ENCODE data around the gene ALK. TPM values are rescaled to one million over a fixed set of nuclear protein-coding genes. Genes with fewer than 3 reads are reported as not detected.

The ALK gene
- total RNA-seq, 1 experiment from 2014 or later: 14.7 TPM

DNA sequence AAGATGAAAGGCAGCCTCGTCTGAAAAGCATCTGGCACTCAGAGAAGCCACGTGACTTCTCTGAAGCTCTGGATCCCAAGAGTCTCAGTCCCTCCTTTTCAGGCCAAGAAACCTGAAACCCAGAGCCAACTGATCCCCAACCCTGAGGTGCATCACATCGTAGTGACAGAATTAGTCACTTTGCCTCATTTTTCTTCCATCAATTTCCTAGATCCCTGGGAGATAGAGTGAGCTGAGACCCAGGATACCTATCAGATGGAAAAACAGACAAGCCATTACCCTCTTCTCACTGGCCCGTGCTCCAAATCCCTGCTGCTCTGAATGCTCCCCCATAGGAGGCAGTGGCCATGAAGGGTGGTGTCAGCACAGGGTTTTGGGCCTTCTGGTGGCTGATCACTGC is 113.1 kb downstream of the ALK start:
- DNase-seq (ENCODE audit: low spot score): no peak
- CTCF ChIA-PET: no interaction called here
- Histone ChIP-seq H3K27ac (ENCODE audit: low read depth, low read length, poor library complexity, severe bottlenecking) (no peak overlapping the region), H3K9me3 (ENCODE audit: low read depth, low read length, poor library complexity, severe bottlenecking) (no peaks in the 10 kb centered on the region), H3K4me1 (ENCODE audit: insufficient read depth, low read length, poor library complexity, severe bottlenecking) (no peaks in the 10 kb centered on the region), H3K36me3 (ENCODE audit: insufficient read depth, low read length, poor library complexity, severe bottlenecking) (no peaks in the 10 kb centered on the region), H3K4me3 (ENCODE audit: low read depth, low read length, poor library complexity, severe bottlenecking) (no peak overlapping the region), H3K27me3 (replicated peaks; ENCODE audit: insufficient read depth, low read depth, low read length, poor library complexity) (no peaks in the 10 kb centered on the region)
- TF ChIP-seq CTCF (conservative IDR thresholded peaks at IDR 0.05; ENCODE audit: low read depth, low read length): no peak
- TF ChIP-seq EZH2 (IDR thresholded peaks at IDR 0.05; ENCODE audit: borderline replicate concordance, low read depth, low read length, poor library complexity, severe bottlenecking): no peak
- no TSS peak for BruUV-seq (replicated peaks)
- POLR2A ChIA-PET (ENCODE audit: low non-redundant PET): no interaction called here
- intact Hi-C loops (cut with micrococcal nuclease; ENCODE audit: unreplicated experiment): no loop called here

DNA sequence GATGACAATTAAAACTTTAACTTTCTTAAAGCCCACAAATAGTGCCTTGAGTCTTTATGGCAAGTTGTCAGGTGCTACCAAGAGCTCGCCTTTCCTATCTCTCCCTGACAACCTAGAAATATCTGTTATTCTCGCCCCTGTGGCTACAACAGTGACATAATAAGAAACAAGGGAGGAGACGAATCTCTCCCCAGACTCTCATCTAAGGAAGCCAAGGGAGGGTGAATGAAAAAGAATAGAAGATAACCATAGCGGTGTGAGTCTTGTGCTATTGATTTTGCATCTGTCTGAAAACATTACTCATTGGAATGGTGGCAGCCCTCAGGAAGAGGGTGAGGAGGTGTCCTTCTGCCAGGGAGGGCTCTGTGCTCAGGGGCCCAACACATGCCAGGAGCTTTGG is 114.3 kb downstream of the ALK start:
- ChIA-PET POLR2A (ENCODE audit: low non-redundant PET) (no interaction called here), CTCF (no interaction called here)
- intact Hi-C loops (cut with micrococcal nuclease; ENCODE audit: unreplicated experiment): no loop called here
- Histone ChIP-seq H3K27ac (ENCODE audit: low read depth, low read length, poor library complexity, severe bottlenecking) (no peak overlapping the region), H3K4me1 (ENCODE audit: insufficient read depth, low read length, poor library complexity, severe bottlenecking) (no peaks in the 10 kb centered on the region), H3K27me3 (replicated peaks; ENCODE audit: insufficient read depth, low read depth, low read length, poor library complexity) (no peaks in the 10 kb centered on the region), H3K9me3 (ENCODE audit: low read depth, low read length, poor library complexity, severe bottlenecking) (no peaks in the 10 kb centered on the region), H3K4me3 (ENCODE audit: low read depth, low read length, poor library complexity, severe bottlenecking) (no peak overlapping the region), H3K36me3 (ENCODE audit: insufficient read depth, low read length, poor library complexity, severe bottlenecking) (no peaks in the 10 kb centered on the region)
- TF ChIP-seq CTCF (conservative IDR thresholded peaks at IDR 0.05; ENCODE audit: low read depth, low read length) (no peak), EZH2 (IDR thresholded peaks at IDR 0.05; ENCODE audit: borderline replicate concordance, low read depth, low read length, poor library complexity, severe bottlenecking) (no peak)
- no TSS peak for BruUV-seq (replicated peaks)
- no peak for DNase-seq (ENCODE audit: low spot score)

GRCh38 chr2:29806461-29806860 is 114.9 kb downstream of the ALK start:
- intact Hi-C loops (cut with micrococcal nuclease; ENCODE audit: unreplicated experiment): no loop called here
- Histone ChIP-seq H3K27ac (ENCODE audit: low read depth, low read length, poor library complexity, severe bottlenecking) (no peak overlapping the region), H3K4me1 (ENCODE audit: insufficient read depth, low read length, poor library complexity, severe bottlenecking) (no peaks in the 10 kb centered on the region), H3K27me3 (replicated peaks; ENCODE audit: insufficient read depth, low read depth, low read length, poor library complexity) (no peaks in the 10 kb centered on the region), H3K36me3 (ENCODE audit: insufficient read depth, low read length, poor library complexity, severe bottlenecking) (no peaks in the 10 kb centered on the region), H3K9me3 (ENCODE audit: low read depth, low read length, poor library complexity, severe bottlenecking) (no peaks in the 10 kb centered on the region), H3K4me3 (ENCODE audit: low read depth, low read length, poor library complexity, severe bottlenecking) (no peak overlapping the region)
- POLR2A ChIA-PET (ENCODE audit: low non-redundant PET): no interaction called here
- CTCF ChIA-PET: no interaction called here
- DNase-seq (ENCODE audit: low spot score): no peak
- no TSS peak for BruUV-seq (replicated peaks)
- TF ChIP-seq CTCF (conservative IDR thresholded peaks at IDR 0.05; ENCODE audit: low read depth, low read length): no peak
- no peak for TF ChIP-seq EZH2 (IDR thresholded peaks at IDR 0.05; ENCODE audit: borderline replicate concordance, low read depth, low read length, poor library complexity, severe bottlenecking)

All from A673 (cell line).